ENCODE data around the gene RBBP5.

The RBBP5 gene

GRCh38 chr1:205072286-205072685, 49.5 kb downstream of the RBBP5 start:
- Histone ChIP-seq H3K27ac (ENCODE audit: low read length) (no peak overlapping the region), H3K4me3 (ENCODE audit: low read length) (no peak overlapping the region), H3K4me2 (ENCODE audit: low read length) (no peak overlapping the region), H4K20me1 (ENCODE audit: insufficient read depth, low read length) (no peaks in the 10 kb centered on the region), H3K4me1 (ENCODE audit: low read length) (no peaks in the 10 kb centered on the region), H2AFZ (ENCODE audit: low read depth, low read length) (no peak overlapping the region), H3K9me3 (ENCODE audit: insufficient read depth, low read length) (no peaks in the 10 kb centered on the region), H3K36me3 (replicated peaks; ENCODE audit: low read depth, low read length) (no peaks in the 10 kb centered on the region), H3K27me3 (ENCODE audit: low read depth, low read length) (no peaks in the 10 kb centered on the region), H3K79me2 (ENCODE audit: low read length) (no peaks in the 10 kb centered on the region), H3K9ac (ENCODE audit: low read length) (no peak overlapping the region)
- TF ChIP-seq EZH2phosphoT487 (IDR thresholded peaks at IDR 0.05; ENCODE audit: low read depth) = no peak
- TF ChIP-seq, protein P1, sequence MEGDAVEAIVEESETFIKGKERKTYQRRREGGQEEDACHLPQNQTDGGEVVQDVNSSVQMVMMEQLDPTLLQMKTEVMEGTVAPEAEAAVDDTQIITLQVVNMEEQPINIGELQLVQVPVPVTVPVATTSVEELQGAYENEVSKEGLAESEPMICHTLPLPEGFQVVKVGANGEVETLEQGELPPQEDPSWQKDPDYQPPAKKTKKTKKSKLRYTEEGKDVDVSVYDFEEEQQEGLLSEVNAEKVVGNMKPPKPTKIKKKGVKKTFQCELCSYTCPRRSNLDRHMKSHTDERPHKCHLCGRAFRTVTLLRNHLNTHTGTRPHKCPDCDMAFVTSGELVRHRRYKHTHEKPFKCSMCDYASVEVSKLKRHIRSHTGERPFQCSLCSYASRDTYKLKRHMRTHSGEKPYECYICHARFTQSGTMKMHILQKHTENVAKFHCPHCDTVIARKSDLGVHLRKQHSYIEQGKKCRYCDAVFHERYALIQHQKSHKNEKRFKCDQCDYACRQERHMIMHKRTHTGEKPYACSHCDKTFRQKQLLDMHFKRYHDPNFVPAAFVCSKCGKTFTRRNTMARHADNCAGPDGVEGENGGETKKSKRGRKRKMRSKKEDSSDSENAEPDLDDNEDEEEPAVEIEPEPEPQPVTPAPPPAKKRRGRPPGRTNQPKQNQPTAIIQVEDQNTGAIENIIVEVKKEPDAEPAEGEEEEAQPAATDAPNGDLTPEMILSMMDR (IDR thresholded peaks at IDR 0.05; ENCODE audit: low read depth, low read length) = no peak

DNA sequence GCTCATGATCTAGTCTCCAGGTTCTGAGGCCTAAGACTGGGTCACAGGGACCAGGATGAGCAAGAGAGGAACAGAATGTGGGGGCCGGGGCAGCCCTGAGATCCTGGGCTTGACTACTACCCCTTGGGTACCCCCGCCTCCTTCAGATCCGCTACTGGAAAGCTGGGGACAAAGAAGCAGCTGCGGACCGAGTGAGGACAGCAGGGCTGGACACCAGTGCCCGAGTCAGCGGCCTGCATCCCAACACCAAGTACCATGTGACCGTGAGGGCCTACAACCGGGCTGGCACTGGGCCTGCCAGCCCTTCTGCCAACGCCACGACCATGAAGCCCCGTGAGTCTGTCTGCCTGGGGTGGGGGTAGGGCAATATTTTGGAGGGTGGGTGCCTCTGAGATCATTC, 50.0 kb downstream of the RBBP5 start:
- H3K9me3 ChIP-seq (ENCODE audit: insufficient read depth, low read length) = no peaks in the 10 kb centered on the region
- no peak overlapping the region for H3K4me3 ChIP-seq (ENCODE audit: low read length)
- H4K20me1 ChIP-seq (ENCODE audit: insufficient read depth, low read length) = no peaks in the 10 kb centered on the region
- no peak overlapping the region for H3K4me2 ChIP-seq (ENCODE audit: low read length)
- no peaks in the 10 kb centered on the region for H3K79me2 ChIP-seq (ENCODE audit: low read length)
- H3K9ac ChIP-seq (ENCODE audit: low read length) = no peak overlapping the region
- no peaks in the 10 kb centered on the region for H3K36me3 ChIP-seq (replicated peaks; ENCODE audit: low read depth, low read length)
- no peaks in the 10 kb centered on the region for H3K4me1 ChIP-seq (ENCODE audit: low read length)
- H3K27ac ChIP-seq (ENCODE audit: low read length) = no peak overlapping the region
- TF ChIP-seq, protein P1 (IDR thresholded peaks at IDR 0.05; ENCODE audit: low read depth, low read length) = no peak
- no peak for TF ChIP-seq EZH2phosphoT487 (IDR thresholded peaks at IDR 0.05; ENCODE audit: low read depth)
- H2AFZ ChIP-seq (ENCODE audit: low read depth, low read length) = no peak overlapping the region
- no peaks in the 10 kb centered on the region for H3K27me3 ChIP-seq (ENCODE audit: low read depth, low read length)

DNA sequence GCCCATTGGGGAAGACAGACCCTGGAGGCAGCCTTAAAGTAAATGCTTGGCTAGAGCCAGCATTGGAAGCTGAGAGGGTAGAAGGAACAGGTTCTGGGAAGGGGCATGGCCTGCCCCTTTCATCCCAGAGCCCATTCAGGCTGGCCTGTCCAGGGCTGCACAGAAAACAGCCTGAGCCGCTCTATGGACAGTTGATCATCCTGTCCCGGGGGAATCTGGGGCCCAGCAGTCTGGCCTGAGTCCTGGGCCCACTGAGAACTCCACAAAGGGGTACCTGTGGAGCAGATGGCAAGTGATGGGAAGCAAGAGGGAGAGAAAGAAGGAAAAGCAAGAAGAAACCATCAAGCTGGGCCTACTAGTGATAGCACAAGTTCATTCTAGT, 50.8 kb downstream of the RBBP5 start:
- Histone ChIP-seq H2AFZ (ENCODE audit: low read depth, low read length) (no peak overlapping the region), H3K27me3 (ENCODE audit: low read depth, low read length) (0 out of 2 replicates have a peak, but pooled peaks cover 3% of the 10 kb centered on the region), H3K4me1 (ENCODE audit: low read length) (no peaks in the 10 kb centered on the region), H3K36me3 (replicated peaks; ENCODE audit: low read depth, low read length) (no peaks in the 10 kb centered on the region), H3K27ac (ENCODE audit: low read length) (no peak overlapping the region), H4K20me1 (ENCODE audit: insufficient read depth, low read length) (no peaks in the 10 kb centered on the region), H3K4me2 (ENCODE audit: low read length) (no peak overlapping the region), H3K9me3 (ENCODE audit: insufficient read depth, low read length) (no peaks in the 10 kb centered on the region), H3K4me3 (ENCODE audit: low read length) (no peak overlapping the region), H3K79me2 (ENCODE audit: low read length) (no peaks in the 10 kb centered on the region), H3K9ac (ENCODE audit: low read length) (no peak overlapping the region)
- TF ChIP-seq, protein P1 (IDR thresholded peaks at IDR 0.05; ENCODE audit: low read depth, low read length) = no peak
- no peak for TF ChIP-seq EZH2phosphoT487 (IDR thresholded peaks at IDR 0.05; ENCODE audit: low read depth)

DNA sequence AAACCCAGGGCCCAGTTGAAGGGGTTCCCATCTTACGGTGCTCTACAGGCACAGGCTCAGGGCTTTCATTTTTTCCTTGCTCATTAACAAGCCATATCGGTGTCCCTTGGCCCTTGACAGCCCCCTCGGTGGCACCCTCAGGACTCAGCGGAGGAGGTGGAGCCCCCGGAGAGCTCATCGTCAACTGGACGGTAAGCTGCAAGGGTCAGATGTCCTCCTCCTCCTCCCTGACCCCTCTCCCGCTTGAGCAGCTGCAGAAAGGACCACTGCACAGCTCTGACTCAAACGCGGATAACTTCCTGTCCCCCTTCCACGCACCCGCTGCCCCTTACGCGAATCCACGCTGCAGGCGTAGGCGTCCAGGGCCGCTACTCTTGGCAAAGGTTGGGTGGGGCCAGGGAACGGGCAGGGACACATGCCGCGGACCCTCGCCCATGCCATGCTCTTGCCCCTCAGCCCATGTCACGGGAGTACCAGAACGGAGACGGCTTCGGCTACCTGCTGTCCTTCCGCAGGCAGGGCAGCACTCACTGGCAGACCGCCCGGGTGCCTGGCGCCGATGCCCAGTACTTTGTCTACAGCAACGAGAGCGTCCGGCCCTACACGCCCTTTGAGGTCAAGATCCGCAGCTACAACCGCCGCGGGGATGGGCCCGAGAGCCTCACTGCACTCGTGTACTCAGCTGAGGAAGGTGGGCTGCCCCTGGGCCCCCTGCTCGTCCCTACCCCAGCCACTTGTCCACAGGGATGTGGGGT, 52.2 kb downstream of the RBBP5 start:
- no peak overlapping the region for H3K9ac ChIP-seq (ENCODE audit: low read length)
- H3K79me2 ChIP-seq (ENCODE audit: low read length) = no peaks in the 10 kb centered on the region

More for the DNA sequence above, 52.2 kb downstream of the RBBP5 start:
- H2AFZ ChIP-seq (ENCODE audit: low read depth, low read length) = no peak overlapping the region
- no peaks in the 10 kb centered on the region for H4K20me1 ChIP-seq (ENCODE audit: insufficient read depth, low read length)
- no peak for TF ChIP-seq EZH2phosphoT487 (IDR thresholded peaks at IDR 0.05; ENCODE audit: low read depth)
- TF ChIP-seq, protein P1 (IDR thresholded peaks at IDR 0.05; ENCODE audit: low read depth, low read length) = no peak
- H3K4me2 ChIP-seq (ENCODE audit: low read length) = no peak overlapping the region
- no peak overlapping the region for H3K4me3 ChIP-seq (ENCODE audit: low read length)
- no peaks in the 10 kb centered on the region for H3K9me3 ChIP-seq (ENCODE audit: insufficient read depth, low read length)
- 0 out of 2 replicates have a peak, but pooled peaks cover 3% of the 10 kb centered on the region for H3K27me3 ChIP-seq (ENCODE audit: low read depth, low read length)
- H3K36me3 ChIP-seq (replicated peaks; ENCODE audit: low read depth, low read length) = no peaks in the 10 kb centered on the region
- no peak overlapping the region for H3K27ac ChIP-seq (ENCODE audit: low read length)
- H3K4me1 ChIP-seq (ENCODE audit: low read length) = no peaks in the 10 kb centered on the region
